22Rv1 (cell line): Measurements from ENCODE around the gene FASTK.

ENCODE experiments used
- CTCF ChIP-seq: fragments of 450-650 bp; IDR thresholded peaks from 2 replicates; pipeline ENCODE4 v1.5.1; 2017; ENCODE audit warnings: mild to moderate bottlenecking
- ZFX ChIP-seq: fragments of 450-650 bp; IDR thresholded peaks from 2 replicates; pipeline ENCODE4 v1.6.1; 2017; ENCODE audit warnings: antibody characterized with exemption, borderline replicate concordance

GRCh38 chr7:151091003-151091402 is 10.4 kb upstream of the FASTK start:
- no peak for TF ChIP-seq ZFX
- no peak for TF ChIP-seq CTCF
